Lower lobe of right lung (tissue), 2 donors: Measurements from ENCODE around the gene BTRC. TPM values are rescaled to one million over a fixed set of nuclear protein-coding genes. Genes with fewer than 3 reads are reported as not detected.

Experiments
- ATAC-seq, 2 donors: fragments of 200-7000 bp; cut with Tn5 transposase; one replicate each; pipeline ENCODE4 v1.9.1; 2020 to 2022; ENCODE audit warnings: mild to moderate bottlenecking in 2 of 2, moderate library complexity in 2 of 2
- DNase-seq: peaks from one replicate; pipeline ENCODE4 v3.0.0-alpha.2; 2020
- H3K27ac ChIP-seq: fragments of 200-600 bp; one replicate; pipeline ENCODE4 v1.8.0; 2022
- H3K27me3 ChIP-seq: fragments of 200-600 bp; one replicate; pipeline ENCODE4 v1.8.0; 2022; ENCODE audit warnings: low read depth
- H3K36me3 ChIP-seq: fragments of 200-600 bp; one replicate; pipeline ENCODE4 v1.8.0; 2022; ENCODE audit warnings: mild to moderate bottlenecking
- H3K4me1 ChIP-seq: fragments of 200-600 bp; one replicate; pipeline ENCODE4 v1.8.0; 2022
- H3K4me3 ChIP-seq: fragments of 200-600 bp; one replicate; pipeline ENCODE4 v1.8.0; 2022; ENCODE audit warnings: mild to moderate bottlenecking
- H3K9me3 ChIP-seq: fragments of 200-600 bp; one replicate; pipeline ENCODE4 v1.8.0; 2022
- intact Hi-C: fragments of 100-400 bp; cut with DNase I; formaldehyde crosslinking; loops from one replicate; pipeline ENCODE4 v1.11.0; 2022
- total RNA-seq: library from RNA; stranded (reverse); fragmentation: NEBNext Ultra II Directional; extraction: Animal tissue kit (Norgen Biotek cat#: 25700); gene quantifications from one replicate; pipeline ENCODE4 v1.2.1, GENCODE V29; 2021
- TF ChIP-seq, protein P1 (sequence below): fragments of 200-600 bp; IDR thresholded peaks from one replicate; pipeline ENCODE4 v1.8.0; 2022; ENCODE audit warnings: antibody characterized with exemption, mild to moderate bottlenecking
- donor health status: DM: no; HTN: yes; CAD: no; lungs with severe emphysema.

BTRC gene
- total RNA-seq, 1 donor from 2014 or later, result 17.3 TPM

- DNase-seq (no peak), ATAC-seq (peak; percentile 78 to 81)
- TF ChIP-seq, protein P1, sequence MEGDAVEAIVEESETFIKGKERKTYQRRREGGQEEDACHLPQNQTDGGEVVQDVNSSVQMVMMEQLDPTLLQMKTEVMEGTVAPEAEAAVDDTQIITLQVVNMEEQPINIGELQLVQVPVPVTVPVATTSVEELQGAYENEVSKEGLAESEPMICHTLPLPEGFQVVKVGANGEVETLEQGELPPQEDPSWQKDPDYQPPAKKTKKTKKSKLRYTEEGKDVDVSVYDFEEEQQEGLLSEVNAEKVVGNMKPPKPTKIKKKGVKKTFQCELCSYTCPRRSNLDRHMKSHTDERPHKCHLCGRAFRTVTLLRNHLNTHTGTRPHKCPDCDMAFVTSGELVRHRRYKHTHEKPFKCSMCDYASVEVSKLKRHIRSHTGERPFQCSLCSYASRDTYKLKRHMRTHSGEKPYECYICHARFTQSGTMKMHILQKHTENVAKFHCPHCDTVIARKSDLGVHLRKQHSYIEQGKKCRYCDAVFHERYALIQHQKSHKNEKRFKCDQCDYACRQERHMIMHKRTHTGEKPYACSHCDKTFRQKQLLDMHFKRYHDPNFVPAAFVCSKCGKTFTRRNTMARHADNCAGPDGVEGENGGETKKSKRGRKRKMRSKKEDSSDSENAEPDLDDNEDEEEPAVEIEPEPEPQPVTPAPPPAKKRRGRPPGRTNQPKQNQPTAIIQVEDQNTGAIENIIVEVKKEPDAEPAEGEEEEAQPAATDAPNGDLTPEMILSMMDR, result peak; percentile 48
- Histone ChIP-seq H3K27ac (no peak overlapping the region), H3K36me3 (no peaks in the 10 kb centered on the region), H3K4me1 (no peaks in the 10 kb centered on the region), H3K9me3 (no peaks in the 10 kb centered on the region), H3K4me3 (no peak overlapping the region), H3K27me3 (no peaks in the 10 kb centered on the region)
- intact Hi-C loops, result no loop called here
Measured at GRCh38 chr10:101441541-101442455, 87.8 kb downstream of the BTRC start.

GRCh38 chr10:101442456-101442800 lies 88.5 kb downstream of the BTRC start:
- Histone ChIP-seq H3K27ac (no peak overlapping the region), H3K4me3 (no peak overlapping the region), H3K27me3 (no peaks in the 10 kb centered on the region), H3K9me3 (no peaks in the 10 kb centered on the region), H3K4me1 (no peaks in the 10 kb centered on the region), H3K36me3 (no peaks in the 10 kb centered on the region)
- TF ChIP-seq, protein P1, result no peak
- DNase-seq (no peak), ATAC-seq (no peak)
- intact Hi-C loops, result no loop called here

DNA sequence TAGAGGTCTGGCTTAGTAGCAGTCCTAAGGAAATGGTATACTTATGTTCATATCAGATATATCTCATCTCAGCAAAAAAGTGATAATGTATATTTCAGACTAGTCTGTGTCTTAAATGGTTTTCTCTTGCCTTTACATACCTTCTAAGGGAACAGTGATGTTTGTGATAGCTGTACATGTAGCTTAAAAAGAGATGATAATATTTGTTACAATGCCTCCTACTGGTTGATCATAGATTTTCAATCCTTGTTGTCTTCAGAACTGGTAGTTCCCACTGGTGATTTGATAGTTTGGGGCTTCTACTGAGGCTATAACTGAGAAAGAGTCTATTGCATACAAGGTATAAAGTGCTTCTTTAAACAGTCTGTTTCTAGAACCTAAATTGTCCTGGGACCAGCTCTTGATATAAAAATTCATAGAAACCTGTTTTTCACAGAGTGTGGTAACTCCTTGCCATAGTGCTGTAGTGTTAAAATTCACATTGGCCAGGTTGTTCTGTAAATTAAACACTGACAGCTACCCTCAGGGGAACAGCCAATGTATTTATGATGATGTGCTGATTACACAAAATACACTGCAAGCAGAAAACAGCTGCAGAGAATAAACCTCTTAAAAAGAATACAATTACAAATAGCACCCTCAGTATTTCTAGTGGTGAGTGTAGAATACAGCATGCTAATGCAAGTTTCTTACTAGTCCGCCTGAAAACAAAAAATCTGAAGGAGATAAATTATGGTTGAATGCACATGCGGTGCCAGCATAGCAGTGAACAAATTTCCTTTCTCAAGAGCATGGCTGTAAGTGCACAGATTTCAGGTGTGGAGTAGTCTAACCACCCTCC lies 90.3 kb downstream of the BTRC start:
- Histone ChIP-seq H3K36me3 (no peaks in the 10 kb centered on the region), H3K4me1 (no peaks in the 10 kb centered on the region), H3K9me3 (no peaks in the 10 kb centered on the region), H3K27me3 (no peaks in the 10 kb centered on the region), H3K4me3 (no peak overlapping the region), H3K27ac (no peak overlapping the region)
- ATAC-seq (no peak), DNase-seq (no peak)
- TF ChIP-seq, protein P1, result peak; percentile 13
- intact Hi-C loops, result no loop called here

GRCh38 chr10:101446071-101446470 lies 92.1 kb downstream of the BTRC start:
- no peaks in the 10 kb centered on the region for H3K36me3 ChIP-seq
- intact Hi-C loops, result no loop called here
- H3K27me3 ChIP-seq, result no peaks in the 10 kb centered on the region
- TF ChIP-seq, protein P1, result no peak
- no peak overlapping the region for H3K4me3 ChIP-seq
- no peaks in the 10 kb centered on the region for H3K9me3 ChIP-seq
- no peak overlapping the region for H3K27ac ChIP-seq
- ATAC-seq (no peak), DNase-seq (no peak)
- no peaks in the 10 kb centered on the region for H3K4me1 ChIP-seq

DNA sequence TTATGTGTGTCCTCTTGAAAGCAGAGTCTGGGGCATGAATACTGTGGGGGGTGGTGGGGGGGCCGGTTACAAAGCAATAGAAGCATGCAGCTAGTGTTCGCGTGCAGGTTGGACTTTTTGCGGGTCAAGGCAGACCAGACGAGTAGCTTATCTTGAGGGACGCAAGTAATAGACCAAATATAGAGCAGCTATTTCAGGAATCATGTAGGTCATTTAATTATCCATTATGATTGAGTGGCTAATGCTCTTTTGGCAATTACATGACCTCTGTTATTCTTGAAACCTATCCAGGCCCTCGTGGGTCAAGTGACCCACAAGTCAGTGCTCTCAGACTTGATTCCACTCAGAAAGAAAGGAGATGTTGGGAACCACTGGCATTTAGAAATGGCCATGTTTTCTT lies 93.0 kb downstream of the BTRC start:
- Histone ChIP-seq H3K4me1 (no peaks in the 10 kb centered on the region), H3K36me3 (no peaks in the 10 kb centered on the region), H3K9me3 (no peaks in the 10 kb centered on the region), H3K4me3 (no peak overlapping the region), H3K27ac (no peak overlapping the region), H3K27me3 (no peaks in the 10 kb centered on the region)
- TF ChIP-seq, protein P1, result no peak
- ATAC-seq (no peak), DNase-seq (no peak)
- intact Hi-C loops, result no loop called here
